ENCODE measurements around the gene RASAL1.

- TF ChIP-seq POLR2A (IDR thresholded peaks at IDR 0.05; ENCODE audit: extremely low read depth, insufficient read length), result no peak
- TF ChIP-seq, protein P1, sequence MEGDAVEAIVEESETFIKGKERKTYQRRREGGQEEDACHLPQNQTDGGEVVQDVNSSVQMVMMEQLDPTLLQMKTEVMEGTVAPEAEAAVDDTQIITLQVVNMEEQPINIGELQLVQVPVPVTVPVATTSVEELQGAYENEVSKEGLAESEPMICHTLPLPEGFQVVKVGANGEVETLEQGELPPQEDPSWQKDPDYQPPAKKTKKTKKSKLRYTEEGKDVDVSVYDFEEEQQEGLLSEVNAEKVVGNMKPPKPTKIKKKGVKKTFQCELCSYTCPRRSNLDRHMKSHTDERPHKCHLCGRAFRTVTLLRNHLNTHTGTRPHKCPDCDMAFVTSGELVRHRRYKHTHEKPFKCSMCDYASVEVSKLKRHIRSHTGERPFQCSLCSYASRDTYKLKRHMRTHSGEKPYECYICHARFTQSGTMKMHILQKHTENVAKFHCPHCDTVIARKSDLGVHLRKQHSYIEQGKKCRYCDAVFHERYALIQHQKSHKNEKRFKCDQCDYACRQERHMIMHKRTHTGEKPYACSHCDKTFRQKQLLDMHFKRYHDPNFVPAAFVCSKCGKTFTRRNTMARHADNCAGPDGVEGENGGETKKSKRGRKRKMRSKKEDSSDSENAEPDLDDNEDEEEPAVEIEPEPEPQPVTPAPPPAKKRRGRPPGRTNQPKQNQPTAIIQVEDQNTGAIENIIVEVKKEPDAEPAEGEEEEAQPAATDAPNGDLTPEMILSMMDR (IDR thresholded peaks at IDR 0.05; ENCODE audit: low read depth, low read length), result no peak
These were observed 1.9 kb downstream of the RASAL1 start for GRCh38 chr12:113133666-113134065.
